Inferior parietal cortex (tissue), 1 donor: ENCODE results near the gene CORO7.

Experiments
- DNase-seq: peaks from one replicate; pipeline ENCODE4 v3.0.0-alpha.2; 2016; ENCODE audit errors: extremely low spot score

CORO7 gene

DNA sequence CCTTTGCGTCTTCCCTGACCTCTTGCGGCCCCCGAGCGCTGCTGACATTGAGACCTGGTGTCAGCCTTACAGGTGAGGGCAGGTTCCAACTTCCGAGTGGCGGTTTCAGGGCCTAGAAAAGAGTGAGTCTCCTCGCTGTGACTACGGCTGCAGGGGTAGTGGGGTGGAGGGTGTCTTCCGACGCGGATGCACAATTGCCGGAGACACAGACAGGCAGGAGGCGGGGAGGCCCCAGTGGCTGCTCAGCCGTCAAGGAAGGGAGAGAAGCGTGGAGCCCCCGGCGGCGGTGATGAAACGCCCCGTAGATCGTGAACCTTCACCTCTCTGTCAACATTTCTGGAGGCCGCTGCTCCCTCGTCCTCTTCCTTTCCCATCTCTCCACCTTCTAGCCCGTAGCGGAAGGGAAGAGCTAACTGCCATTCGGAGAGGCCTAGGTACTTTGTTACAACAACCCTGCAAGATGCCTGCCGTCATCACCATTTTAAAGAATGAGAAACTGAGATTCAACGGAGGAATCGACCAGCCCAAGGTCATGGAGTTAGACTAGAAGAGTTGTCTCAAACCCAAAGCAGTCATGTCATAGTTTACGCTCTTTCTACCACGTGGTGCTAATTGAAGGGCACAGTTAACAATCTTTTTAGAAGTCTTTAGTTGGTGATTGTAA, 9.8 kb upstream of the CORO7 start:
- no peak for DNase-seq

DNA sequence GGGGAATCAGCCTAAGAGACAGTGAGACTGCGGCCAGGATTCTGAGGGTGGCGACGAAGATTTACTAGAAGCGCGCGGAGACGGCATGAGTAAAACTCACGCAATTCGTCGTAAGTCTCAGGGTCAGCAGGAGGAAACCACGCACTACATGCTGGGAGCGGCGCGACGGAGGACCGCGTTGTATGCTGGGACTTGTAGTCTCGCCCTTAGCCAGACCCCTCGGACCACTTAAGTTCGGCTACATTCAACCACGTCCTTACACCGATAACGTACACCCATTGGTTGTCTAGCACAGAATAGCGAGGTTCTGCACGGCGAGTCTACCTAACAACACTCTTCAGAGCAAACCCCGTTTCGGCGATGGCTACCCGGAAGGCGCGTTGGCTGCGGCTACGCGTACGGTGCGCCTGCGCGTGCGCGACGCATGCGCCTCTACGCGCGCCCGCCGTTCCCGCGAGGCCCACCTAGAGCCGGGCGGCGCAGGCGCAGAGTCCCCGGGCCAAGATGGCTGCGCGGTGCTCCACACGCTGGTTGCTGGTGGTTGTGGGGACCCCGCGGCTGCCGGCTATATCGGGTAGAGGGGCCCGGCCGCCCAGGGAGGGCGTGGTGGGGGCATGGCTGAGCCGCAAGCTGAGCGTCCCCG, 9.1 kb upstream of the CORO7 start, which contains the start of gene DNAJA3:
TSS of gene DNAJA3 (plus strand) at position 491 of the 643 bp plus-strand sequence. CDS start at position 505, 14 bp downstream.
- DNase-seq = peak; percentile 93

DNA sequence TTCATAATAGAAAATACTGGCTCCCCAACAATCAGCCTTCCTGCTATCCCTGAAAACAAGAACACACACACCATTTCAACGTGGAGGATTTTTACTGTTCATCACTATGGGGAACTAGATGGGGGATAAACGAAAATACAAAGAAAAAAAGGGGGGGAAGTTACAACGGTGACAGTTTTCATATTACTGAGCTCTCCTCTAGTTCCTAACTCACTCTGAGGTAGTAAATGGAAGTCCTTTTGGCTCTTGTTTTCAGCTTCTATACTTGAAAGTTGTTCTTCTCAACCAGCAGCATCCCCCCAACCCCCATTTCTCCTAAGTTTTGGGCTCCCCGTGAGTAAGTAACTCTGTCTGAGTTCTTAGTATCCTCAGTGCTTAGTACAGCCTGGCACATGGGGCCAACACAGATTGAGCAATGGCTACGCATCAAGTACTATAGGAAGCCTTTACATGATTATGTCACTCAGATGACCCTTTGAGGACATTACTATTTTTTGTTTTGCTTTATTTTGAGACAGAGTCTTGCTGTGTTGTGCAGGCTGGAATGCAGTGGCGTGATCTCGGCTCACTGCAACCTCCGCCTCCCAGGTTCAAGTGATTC, 4.2 kb upstream of the CORO7 start:
- no peak for DNase-seq

DNA sequence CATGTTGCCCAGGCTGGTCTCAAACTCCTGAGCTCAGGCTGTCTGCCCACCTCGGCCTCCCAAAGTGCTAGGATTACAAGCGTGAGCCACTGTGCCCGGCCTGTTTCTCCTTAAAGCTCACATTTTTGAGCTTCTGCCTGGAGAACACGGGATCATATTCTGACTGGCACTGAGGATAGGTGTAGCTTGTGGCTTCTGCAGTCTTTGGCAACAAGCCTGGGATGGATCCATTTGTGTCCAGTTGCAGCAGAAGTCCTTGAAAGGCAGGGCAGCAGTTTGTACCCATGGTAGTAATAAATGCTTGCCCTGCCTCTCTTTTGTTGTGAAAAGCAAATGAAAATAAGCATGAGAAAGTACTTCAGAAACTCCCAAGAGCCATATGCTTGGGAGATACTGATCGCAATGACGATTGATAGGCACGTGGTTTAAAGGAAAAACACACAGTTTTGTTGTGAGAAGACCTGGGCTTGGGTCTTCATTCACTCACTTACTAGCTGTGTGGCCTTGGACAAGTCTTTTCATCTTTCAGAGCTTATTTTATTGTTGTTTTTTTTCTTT, 3.1 kb upstream of the CORO7 start:
- DNase-seq = no peak

DNA sequence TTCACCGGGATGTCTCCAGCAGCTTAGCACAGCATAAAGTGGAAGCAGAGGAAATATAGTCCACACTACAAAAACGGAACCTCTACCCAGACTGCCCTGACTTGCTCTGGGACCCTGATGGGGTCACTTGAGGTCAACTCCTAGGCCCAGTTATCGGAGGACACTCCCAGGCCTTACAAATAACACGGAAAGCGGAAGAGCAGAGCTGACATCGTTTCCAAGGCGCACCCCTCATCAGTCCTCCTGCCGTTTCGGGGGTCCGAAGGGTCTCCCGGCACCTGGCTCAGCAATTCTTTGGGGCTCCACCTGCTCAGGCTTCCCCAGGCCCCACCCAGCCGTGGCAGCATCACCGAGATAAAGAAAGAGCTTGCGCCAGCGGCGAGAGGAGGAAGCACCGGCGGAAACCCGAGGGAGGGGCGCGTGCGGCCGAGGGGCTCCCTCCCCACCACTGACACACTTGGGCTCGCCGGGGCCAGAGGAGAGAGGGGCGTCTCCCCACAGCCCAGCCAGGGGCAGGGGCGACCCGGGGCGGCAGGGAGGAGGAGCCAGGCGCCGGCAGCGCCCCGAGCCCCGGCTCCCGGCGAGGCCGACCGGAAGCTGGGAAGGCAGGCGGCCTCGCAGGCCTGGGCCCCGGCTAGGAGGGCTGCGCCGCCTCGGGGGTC, 727 bp downstream of the CORO7 start:
- DNase-seq = peak; percentile 68

DNA sequence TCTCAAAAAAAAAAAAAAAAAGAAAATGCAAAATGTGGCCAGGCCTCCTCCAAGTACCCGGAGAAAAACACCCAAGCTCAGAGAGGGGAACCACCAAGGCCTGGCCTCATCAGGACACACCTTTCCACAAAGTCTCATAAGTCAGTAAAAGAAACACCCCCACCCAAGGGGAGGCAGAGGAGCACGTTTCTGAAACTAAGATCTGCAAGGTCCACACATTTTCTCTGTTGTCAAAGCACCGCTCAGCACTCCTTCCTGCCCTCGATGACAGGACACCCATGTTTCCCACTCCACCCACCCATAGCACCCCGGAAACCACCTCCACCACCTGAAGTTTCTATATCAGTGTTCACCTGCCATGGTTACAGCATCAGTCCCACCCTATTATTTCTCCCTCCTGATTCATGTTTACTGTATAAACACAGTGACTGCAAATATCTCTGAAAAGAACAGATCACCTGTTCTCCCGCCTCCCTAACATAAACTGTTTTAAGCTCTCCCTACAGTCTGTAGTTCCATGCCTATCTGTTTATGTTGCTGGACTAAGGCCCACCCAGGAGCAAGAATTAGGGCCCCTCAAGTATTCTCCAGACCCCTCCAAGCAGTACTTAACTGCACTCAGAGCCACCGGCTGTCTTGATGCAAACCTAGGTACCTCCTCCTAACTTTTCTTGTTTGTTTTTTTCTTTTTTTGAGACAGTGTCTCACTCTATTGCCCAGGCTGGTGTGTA, 2.0 kb downstream of the CORO7 start:
- DNase-seq = no peak

DNA sequence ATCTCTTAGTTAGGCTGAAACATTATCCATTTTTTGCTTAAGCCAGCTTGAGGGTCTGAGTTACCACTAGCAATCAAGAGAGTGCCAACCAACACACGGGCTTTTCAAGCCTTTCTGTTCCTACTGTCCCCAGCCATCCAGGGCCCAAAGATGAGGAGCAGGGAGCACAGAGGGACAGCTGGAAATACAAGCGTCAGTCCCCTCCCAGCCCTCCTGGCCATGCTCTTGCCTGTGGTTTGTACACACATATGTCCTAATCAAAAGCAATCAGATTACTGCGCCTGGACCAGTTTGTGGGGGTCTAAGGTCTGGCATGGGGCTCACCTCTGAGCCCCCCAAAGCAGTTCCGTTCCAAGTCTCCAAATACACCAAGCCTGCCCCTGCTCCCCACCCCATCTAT, 3.5 kb downstream of the CORO7 start:
- no peak for DNase-seq

DNA sequence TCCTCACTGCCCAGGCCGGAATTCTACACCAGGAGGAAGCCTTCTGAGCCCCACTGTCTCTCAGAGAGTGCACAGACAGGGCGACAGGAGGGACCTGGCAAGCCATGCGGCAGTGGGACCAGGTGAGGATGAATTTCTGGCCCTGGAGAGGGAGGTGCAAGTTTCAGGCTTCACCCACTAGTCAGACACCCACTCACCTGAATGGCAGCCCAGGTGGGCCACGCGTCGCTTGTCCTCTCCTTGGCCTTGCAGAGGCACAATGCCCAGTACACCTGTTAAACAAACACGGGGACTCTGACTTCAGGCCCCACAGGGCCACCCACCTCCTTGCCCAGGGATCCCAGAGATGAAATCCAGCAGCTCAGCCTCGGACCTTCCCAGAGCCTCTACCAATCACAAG, 4.2 kb downstream of the CORO7 start:
- no peak for DNase-seq

DNA sequence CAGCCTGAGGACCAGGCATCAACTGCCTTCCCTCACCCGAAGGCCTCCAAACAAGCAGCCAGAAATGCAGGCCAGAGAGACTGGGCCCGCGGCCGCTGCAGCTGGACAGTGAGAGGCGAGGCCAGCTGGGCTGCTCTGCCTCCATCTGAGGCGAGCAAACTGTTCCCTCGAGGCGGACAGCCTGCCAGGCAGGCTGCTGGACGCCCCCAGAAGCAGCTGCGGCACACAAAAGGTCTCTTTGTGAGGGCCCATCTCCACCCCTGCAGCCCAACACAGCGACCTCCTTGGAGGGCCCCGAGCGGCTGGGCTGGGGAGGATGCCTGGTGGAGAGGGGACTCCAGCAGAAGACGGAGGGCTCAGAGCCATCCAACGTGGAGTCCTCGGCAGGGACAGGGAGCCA, 4.7 kb downstream of the CORO7 start:
- DNase-seq = peak; percentile 89

DNA sequence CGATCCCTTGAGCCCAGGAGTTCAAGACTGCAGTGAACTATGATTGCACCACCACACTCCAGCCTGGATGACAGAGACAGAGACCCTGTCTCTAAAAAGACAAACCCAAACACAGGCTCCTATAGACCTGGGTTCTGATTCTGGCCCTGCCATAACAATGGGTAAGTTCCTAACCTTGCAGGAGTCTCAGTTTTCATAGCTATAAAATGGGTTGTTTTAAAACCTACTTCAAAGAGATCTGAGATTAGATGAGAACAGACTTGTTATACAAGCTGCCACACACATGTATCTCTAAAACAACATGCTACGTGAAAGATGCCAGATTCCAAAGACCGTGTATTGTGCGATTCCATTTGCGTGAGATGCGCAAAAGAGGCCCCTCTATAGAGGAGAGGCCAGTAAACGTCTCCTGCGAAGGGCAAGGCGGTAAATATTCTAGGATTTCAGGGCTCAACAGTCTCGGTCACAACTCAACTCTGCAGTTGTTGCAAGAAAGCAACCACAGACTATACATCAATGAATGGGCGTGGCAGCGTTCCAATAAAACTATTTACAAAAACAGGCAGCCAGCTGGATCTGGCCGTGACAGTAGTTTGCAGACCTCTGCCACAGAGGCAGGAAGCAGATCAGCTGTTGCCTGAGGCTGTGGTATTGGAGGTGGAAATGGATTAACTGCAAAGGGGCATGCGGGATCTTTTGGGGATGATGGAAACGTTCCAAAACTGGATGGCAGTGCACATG, 5.9 kb downstream of the CORO7 start:
- DNase-seq = peak; percentile 71

DNA sequence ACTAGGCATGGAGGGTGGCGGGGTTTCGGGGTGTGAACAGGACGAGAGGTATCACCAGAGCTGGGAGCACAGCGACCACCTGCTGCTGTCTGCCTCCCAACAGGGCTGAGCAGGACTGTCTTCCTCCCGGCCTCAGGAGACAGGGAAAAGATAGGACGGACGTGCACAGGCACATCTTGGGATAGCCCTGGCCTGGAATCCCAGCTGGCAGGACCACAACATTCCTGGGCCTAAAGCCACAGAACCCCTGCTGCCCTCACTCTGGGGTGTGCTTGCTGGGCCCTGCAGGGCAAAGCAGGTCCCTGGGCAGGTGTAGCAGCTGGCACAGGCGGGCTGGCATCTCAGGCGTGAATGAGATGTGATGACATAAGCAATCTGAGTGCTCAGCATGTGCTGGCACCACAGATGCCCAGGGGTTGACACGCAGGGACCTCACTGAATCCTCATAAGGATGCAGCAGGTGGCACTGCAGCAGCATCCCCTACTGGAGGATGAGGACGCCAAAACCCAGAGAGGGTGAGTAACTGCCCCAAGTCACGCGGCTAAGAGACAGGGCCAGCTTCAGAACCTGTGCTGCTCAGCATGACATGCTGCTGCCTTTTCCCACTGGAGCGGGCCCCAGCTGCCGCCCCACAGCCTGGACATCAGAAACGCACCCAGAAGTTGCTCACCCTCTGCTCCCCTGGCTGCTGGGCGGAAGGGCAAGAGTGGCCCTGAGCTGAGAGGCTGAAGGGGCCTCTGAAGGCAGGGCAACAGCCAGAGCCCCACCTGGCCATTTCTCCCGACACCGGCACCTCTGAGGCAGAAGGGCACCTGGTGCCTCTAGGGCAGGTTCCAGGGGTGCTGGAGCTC, 7.1 kb downstream of the CORO7 start:
- no peak for DNase-seq

DNA sequence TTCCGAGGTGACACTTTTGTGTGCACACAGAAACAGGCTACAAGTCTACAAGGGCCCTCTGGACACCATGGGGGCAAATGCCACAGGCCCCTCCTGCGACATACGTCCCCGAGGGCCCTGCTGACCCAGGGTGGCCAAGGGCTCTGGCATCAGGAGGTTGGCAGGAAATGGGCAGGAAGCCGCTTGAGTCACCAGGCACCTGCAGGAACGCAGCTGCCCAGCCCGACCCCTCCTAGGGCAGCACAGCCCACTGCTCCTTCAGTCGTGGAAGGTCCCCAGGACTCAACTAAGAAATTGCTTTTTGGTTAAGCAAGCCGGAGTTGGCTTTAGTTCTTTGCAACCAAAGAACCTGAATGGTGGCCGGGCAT, 8.1 kb downstream of the CORO7 start:
- DNase-seq = no peak

DNA sequence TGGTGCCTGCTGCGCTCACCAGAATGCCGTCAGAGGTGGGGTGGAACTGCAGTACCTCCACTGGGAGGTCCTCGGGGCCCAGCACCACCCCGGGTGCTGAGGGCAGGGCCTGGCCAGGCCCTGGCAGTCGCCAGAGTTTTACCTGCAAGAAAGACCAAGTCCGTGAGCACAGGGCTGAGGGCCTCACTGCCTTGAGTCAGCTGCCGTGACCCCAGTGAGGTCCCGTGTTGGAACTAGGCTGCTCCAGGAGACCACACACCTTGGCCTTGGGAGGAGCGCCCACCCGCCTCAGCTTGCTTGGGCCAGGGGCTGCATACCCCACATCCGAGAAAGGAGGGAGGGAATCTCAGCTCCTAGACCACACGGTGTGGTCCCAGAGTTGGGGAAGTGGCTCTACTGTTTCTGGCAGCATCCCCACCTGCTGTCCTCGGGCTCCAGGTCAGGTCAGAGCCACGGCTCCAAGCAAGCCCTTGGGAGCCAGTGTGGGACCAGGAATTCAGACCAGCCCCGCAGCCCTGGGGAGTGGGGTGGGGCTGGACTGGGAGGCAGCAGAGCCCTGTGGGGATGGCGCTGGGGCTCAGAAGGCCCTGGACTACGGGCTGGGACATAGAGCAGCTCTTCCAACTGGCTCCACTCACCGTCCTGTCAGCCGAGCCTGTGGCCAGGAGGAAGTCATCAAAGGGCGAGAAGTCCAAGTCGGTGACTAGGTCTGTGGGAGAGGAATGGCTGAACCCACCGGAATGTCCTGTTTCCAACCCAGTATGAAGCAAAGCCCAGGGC, 8.7 kb downstream of the CORO7 start:
- DNase-seq = no peak

DNA sequence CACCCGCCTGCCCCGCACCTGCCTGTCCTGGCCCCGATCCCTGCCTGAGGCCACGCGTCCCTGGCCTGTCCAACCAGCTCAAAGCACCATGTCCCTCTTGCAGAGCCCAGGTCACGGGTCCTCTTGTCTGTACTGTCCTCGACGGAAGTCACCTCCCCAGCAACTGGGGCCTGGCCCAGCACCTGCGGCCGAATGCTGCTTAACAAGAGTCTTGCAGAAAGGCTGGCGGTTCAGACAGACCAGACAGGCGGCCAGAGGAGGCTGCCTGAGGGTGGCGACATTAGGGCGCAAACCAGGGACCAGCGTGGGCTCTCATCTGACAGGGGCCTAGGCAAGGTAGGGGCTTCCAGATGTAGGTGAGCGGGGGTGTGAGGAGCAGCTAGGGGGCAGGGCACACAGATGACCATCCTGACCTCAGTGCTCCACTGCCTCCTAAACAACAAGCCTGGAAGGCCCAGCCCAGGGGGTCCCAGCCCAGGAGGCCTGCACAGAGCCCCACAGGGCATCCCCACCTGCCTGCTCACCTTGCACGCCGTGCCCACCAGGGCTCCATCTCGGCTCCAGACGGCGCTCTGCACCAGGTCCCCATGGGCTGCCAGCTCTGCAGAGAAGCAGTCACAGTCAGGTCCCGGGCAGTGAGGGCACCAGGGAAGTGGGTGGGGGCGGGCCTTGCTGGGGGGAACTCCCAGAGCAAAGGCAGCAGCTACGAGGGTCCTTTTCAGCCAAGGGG, 11.3 kb downstream of the CORO7 start:
- no peak for DNase-seq

DNA sequence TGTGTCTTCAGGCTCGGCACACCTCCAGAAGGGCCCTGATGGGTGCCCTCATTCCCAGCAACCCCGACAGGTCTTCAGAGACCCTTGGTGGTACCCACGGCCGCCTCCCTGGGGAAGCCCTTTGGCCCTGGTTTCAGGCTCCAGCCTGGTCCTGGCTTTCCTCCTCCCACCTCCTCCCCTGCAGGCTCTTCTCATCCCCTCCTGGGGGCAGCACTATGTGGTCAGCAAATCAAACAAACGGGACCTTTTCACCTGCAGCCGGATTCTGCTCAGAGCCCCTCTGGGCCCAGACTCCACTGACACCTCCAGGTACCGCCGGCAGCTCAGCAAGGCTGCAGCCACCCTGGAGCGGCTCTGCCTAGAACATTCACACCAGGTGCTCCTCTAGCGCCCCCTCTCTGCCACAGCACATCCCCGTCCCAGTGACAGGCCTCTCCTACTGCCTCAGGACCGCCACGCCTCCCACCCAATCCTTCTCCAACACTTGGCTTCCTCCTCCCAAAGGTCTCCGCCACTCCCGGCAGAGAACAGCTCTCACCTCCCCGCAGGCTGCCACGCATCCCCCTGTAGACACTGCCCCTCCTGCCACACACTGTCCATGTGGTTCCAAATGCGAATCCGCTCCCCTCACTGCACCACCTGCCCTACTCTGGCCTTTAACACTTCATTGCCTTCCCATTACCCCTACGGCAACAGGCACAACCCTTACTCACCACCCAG, 12.0 kb downstream of the CORO7 start:
- no peak for DNase-seq

DNA sequence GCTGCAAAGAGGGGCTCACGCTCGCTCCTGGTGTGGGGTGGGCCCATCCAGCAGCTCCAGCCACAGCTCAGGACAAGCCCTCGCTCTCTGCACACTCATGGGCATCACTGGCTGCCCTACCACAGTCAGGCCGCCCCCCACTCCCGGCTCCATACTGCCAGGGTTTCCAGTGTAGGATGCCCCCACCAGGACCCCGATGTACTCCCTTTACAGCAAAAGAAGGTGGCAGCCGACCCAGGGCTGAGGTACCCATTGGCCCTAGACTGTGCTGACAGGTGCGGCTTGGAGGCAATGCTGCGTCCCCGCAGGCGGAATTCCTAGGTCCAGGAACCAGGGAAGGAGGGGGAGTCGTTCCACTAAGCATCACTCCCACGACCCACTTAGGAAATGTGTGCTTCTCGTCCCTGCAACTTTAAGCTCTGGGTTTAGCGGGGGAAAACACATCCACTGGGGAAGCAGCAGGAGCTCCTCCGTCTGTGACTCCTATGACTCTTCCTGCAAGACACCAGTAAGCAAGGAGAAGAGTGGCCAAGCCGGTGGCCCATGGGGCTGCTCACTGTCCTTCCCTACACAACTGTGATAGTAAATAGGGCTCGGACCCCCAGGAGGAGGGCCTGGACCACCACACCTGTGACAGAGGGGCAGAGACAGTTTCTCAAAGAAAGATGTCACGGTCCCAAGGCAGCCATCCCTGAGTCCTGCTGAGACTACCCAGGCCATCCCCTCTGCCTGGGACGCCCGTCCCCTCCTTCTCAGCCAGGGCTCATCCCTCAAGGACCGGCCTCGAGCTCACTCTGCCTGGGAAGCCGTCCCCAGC, 13.1 kb downstream of the CORO7 start:
- DNase-seq = no peak
